Anterior cingulate cortex (tissue), 58 donors: ENCODE results near the gene DMBX1.

Source experiments
- DNase-seq, 58 donors: peaks; one replicate each; lab custom pipeline; 2025; lab: John Stamatoyannopoulos, UW

Gene DMBX1

DNA sequence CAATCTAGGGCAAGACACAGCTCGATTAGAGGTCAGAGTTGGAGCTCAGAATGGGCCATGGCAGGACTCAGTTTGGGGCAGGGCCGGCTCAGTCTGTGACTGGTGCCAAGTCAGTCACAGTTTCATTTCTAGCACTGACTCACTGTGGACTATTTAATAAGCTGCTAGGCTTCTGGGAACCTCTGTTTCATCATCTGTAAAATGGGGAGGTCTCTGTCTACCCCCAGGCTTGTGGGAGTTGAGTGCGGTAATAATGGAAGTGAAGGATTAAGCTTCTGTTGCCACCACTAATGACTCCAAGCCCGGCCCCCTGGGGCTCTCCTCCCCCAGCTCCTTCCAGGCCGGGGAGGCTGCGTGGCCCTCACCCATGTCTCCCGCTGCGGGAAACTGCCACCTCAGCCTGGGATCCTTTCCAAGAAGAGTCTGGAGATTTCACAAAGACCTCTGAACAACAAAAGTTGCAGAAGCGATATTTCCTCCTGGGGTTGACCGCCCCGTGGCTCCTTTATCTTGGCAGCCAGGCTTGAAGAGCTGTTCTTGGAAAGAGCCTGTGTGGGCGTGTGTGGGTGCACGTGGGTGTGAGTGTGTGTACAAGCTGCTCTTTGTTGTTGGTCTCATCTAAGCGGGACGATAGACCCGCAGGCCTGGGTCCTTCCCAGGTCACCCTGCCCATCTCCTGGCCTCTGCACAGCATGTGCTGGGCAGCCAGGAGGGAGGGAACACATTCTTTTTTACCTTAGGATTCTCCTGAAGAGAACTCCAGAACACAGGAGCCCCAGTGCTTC, 32.7 kb downstream of the DMBX1 start:
- peak in 12 of 58 donors; percentile 7 to 78 (median 20) for DNase-seq

DNA sequence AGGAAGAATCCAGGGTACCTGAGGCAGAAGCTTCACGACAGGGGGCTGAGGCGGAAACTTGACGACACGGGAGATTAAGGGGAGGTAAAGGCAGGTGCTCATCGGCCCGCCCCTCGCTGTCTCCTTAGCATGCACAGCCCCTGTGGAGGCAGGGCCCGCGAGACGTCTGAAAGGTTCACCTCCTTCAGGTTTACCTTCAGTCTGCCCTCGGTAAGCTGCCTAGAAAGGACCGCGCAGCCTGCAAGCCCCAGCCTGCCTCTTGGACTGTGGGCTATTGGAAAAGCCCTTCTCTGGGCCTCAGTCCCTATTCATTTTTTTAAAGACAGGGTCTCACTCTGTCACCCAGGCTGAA, 33.3 kb downstream of the DMBX1 start:
- no peak for DNase-seq

DNA sequence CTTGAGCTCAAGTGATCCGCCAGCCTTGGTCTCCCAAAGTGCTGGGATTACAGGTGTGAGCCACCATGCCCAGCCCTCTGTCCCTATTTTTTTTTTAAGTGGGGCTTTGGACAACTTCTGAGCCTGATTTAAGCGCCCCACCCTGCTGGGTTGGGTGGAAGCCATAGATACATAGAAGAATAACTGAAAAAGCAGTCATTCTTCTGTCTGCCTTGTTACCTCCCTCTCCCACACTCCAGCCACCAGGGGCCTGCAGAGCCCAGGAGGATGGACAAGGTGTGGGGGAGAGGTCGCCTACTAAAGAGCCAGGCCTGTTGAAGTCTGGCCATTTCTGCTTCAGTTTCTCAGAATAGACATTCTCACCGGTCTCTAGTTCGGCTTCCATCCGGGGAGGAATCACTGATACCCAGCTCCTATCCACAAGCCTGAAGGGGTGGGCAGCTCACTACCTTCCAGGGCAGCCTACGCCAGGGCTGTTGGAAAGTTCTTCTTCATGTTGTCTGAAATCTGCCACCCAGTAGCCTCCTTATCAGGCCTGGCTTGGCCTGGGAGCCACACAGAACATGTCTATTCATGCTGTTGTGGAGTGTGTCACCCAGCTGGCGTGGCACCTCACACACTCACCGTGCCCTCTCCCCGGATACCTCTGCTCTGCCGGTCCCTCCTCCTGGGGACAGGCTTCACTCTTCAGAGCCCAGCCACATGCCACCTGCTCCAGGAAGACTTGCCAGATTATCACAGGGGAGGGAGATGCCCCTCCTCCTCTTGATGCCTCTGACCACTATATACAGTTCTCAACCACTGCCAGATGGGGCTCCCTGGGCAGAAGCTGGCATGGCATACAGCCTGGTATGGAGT, 34.1 kb downstream of the DMBX1 start:
- DNase-seq: no peak

DNA sequence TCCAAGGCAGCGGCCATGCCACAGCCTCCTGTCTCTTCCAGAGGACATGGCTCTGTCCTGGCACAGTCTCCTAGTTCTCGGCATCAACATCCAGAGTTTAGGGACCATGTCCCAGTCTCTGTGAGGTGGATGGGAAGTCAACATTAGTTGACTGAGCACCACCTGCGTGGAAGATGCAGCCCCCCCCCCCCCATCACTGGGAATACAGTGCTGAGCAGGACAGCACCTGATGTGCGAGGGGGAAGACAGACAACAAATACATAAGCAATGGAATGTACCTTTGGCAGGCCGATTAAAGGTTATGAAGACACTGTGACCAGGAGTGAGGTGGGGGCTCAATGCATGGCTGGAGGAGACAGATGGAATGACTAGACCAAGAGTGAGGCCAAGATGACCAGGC, 35.2 kb downstream of the DMBX1 start:
- no peak for DNase-seq

DNA sequence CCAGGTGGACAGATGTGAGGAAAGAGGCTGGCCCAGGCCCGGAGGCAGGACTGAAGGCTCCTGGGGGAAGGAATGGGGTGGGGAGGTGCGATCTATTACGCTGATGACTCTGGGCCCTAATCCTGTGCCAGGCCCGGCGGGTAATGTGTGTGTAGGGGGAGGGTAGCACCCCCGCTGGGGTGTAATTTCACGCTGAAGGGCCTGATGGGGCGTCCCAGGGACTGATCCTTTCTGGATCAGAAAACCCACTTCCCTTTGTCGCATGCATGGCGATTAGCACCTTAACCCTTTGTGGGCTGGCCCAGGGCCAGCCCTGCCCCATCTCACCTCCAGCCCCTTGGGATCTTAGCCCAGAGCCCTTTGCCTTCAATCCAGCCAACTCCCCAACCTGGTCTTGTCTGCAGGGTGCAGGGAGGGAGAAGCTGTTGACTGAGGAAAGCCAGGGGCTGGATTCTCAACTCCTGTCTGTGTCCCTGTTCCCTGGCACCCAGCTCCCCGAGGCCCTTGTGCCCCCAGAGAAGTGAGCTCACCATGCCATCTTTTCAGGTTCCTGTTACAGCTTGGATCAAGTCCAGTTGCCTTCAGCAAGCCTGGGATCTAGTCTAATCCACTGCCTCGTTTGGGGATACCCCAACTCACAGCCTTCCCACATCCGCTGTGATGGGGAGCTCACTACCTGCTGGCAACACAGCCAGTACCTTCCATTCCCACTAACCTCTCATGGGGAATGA, 35.8 kb downstream of the DMBX1 start:
- no peak for DNase-seq

DNA sequence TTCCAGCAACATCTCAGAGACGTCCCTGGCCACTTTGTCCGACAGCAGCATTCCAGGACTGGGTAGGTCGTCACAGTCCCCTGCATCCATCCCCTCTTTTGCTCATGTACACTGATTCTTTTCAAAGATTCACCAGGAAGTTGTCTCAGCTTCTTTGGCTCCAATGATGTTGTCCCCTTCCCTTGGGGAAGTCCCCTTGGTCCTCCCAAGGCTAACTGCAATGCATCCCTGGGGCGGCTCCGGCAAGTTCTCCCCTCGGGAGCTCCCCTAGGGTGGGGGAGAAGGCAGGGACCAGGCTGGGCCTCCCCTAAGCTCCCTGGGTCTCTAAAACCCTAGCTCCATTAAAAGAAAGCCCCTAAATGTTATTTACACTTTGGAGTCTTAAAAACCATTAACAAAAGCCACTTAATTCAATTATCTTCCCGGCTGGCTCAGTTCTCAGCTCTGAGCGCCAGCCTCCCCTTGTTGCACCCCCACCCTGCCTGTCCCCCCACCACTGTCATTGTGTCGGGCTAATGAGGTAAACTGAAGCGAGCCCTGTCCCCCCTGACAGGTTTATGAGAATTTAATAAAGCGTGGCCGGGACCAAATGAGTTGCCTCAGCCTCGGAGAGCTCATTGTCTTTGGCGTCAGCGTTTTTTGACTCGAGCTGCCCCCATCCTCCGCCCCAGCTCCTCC, 36.5 kb downstream of the DMBX1 start:
- no peak for DNase-seq

DNA sequence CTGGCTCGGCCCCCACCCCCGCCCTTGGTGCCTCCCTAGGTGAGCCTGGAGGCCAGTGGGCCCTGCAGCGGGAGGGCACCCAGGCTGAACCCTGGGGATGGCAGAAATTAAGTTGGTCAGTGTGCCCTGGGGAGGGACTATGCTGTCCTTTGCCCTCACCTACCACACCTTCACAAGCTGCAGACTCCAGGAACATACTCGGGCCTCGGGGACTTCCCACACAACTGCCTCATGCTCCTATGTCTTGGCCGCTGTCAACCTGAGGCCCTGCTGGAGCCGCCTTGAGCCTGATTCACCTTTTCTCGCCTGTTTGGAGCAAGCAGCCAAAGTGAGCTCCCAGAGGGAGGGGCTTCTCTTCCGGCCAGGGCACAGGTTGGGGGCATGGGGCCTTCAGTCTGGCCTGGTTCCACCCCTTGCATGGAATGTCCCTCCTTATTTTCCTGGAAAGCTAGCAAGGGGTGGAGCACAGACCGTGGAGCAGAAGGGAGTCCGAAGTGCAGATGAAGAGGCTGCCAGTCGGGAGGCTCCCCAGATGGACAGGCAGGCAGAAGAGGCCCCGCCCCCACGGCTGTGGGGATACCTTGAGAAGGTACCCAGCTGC, 37.2 kb downstream of the DMBX1 start:
- DNase-seq: no peak

DNA sequence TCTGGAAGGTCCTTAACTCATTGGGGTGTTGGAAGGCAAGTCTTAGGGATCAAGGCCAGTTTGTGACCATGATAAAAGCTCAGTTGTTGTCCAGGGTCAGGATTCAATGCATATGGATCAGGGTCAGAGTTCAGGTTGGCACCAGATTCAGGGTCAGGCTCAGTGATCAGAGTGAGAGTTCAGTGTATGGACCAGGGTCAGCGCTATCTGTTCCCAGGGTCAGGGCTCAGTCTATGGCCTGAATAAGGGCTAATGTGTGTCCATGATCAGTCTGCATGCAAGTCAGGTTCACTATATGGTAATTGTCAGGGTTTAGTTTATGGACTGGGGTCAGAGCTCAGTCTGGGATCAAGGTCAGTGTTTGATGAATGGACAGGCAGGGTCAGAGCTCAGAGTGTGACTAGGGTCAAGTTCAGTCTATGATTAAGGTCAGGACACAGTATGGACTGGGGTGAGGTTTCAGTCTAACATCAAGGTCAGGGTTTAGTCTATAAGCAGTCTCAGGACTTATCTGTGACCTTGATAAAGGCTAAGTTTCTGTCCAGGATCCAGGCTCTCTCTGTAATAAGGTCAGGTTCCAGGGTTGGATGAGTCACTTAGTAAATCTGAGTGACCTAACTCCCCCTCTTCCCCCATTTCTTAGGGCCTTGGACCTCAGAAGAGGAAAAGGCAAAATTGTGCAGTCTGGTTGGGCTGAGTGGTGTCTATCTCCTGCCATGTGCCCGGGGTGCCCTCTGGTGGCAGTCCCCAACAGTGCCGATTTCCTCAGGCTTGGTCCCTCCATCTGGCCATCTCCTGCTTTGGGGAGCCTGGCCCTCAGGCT, 38.0 kb downstream of the DMBX1 start:
- peak in 53 of 58 donors; percentile 28 to 88 (median 68) for DNase-seq

DNA sequence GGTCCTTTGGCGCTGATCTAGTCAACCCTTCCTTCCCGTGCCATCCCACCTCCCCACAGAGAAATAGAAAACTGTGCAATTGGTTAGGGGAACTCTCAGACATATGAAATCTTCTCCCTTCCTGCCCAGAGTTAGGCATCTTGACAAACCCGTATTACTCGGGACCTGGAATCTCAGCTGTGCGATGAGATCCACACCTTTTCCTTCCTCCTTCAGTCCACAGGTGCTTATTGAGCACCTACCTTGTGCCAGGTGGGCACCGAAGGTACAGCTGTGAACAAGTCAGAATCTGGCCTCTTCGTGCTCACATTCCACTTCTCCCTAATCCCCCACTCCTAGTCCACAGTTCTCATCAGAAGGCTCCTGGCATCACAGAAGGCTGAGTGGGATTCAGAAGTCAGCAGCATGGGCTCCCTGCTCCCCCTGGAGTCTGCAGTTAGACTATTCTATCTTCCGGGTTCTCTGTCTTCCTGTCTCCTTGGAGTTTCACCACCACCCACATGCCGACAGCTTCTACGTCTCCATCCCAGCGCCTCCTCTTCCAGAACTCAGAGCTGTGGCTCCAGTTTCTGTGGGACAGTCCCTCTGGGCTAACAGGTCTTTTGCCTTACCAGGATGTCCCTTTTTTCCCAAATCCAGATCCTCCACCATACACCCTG, 38.8 kb downstream of the DMBX1 start:
- DNase-seq: peak in 26 of 58 donors; percentile 11 to 74 (median 32)

DNA sequence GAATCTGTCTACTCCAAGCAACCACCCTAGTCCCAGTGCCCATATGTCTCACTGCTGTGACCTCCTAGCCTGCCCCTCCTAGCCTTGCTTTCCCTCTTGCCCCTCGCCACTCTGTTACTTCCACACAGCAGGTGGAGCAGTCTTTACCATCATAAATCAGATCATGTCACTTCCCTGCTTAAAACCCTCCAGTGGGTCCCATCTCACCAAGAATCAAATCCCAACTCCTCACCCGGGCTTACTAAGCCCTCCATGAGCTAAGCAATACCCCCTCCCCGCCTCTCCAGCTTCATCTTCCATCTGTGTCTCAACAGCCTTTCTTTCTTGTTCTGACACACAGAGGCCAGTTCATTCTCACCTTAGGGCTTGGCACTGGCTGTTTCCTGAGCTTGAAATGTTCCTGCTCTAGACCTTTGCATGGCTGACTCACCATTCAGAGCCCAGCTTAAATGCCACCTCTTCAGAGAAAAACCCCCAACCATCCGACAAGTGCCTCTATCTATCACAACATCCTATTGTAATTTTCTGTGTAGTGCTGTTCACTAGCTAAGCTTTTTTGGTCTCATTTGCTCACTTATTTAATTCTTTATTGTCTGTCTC, 39.5 kb downstream of the DMBX1 start:
- DNase-seq: peak in 1 of 58 donors; percentile 30

DNA sequence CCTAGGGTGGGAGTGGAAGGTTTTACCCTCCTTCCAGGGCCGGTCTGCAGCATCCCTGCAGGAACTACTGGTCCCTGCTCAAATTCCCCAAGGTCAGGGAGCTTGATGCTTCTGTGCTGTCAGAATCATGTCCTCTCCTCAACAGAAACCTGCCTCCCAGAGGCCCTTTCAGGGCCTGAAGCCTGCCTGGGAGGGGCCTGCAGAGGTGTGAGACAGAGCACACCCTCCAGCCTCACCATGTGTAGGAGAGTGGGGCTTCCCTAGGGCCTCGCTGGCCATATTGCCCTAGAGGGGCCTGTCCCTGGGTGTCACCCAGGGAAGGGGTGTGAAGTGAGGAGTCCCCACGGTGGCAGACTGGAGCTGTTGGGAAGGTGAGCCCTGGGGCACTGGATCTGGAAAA, 40.7 kb downstream of the DMBX1 start:
- no peak for DNase-seq

DNA sequence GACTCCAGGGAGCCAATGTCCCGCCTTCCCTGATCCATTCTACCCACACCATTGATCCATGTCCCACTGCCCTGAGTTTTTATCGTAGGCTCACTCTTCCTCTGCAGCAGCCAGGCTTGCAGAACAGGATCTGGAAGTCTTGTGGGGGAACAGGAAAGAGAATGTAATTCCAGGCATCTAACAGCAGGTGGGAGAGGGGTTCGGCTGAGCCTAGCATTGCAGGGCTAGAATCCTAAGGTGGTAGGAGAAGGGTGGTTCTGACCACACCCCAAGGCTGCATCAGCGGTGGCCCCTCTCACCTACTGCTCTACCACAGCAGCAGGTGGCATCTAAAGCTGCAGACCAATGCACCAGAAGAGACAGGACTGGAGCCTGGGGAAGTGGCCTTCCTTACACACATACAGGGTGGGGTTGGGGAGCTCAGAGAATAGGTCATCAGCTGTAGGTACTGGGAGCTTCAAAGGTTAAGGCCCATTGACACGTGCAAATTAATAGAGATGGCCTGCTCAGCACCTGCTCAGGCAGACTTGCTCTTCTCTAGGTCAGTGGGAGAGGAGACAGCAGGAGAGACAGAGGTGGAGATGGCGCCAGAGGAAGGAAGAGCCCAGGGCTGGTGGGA, 41.3 kb downstream of the DMBX1 start:
- no peak for DNase-seq

DNA sequence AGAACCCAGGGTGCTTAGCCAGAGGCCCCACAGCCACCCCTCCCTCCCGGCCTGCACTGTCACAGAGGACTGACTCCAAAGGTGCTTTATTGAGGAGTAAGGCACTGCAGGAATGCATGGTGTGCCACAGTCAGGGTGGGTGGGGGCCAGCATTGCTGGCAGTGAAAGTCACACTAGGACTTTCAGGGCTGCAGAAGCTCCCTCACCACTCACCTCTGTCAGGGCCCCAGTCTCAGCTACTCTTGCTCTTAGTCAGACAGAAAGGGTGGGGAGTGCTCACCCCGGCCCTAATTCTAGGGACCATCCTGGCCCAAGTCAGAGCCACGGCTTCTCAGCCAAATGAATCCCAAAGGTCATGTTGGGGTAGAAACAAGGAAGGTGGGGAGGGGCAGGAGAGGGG, 42.5 kb downstream of the DMBX1 start:
- DNase-seq: no peak

DNA sequence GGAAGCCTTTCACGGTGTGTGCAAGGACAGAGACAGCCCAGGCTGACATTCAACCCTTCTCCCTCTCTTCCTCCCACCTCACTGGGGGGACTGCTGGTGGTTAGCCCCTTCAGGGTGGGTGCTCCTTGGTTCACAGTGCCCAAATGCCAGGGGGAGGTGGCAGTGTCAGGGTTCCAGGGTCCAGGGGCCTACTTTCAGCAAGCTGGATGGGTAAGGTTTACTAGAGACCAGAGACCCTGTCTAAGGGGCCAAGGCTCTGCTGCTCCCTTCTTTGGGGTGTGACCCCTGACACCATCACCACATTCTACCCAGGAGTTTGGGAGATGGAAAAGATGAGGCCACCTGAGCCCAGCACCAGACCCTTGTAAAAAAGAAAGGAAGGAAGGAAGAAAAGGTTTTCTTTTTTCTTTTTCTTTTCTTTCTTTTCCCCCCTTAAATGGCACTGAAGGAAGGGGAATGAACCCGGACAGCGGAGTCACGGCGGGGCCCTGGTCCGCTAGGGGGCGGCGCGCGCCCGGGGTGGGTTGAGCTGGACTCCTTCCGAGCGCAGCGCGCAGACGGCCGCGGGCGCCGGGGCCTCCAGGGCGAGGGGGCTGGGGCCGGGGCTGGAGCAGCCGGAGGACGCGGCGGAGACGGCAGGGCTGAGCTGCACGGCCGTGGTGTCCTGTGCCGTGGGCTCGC, 43.0 kb downstream of the DMBX1 start:
- DNase-seq: peak in 44 of 58 donors; percentile 14 to 72 (median 40)

DNA sequence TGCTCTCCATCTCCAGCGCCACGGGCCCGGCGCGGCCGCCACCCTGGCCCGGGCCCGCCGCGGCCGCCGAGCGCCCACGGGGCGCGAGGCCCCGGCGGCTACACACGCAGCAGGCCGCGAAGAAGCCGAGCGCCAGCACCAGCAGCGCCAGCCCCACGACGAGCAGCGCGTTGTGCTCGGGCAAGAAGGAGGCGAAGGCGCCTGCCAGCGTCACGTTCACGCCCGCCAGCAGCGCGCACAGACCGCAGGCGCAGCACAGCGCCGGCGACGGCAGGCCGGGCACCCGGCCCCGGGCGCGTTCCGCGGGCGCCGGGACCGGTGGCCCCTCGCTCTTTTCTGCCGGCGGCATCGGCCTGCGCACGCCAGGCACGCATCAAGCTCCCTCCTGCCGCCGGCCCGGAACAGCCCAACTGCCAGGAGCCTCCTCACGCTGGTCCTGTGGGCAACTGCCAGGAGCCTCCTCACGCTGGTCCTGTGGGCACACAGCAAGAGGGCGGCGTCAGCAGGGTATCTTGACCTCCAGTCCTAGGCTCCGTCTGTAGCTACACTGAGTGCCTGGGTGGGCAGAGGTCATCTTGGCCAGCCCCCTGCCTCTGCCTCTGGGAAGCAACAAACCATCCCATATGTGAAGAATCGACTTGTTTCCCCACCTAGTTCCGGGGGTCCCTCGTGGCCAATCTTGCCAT, 43.7 kb downstream of the DMBX1 start:
- peak in 39 of 58 donors; percentile 16 to 74 (median 43) for DNase-seq

DNA sequence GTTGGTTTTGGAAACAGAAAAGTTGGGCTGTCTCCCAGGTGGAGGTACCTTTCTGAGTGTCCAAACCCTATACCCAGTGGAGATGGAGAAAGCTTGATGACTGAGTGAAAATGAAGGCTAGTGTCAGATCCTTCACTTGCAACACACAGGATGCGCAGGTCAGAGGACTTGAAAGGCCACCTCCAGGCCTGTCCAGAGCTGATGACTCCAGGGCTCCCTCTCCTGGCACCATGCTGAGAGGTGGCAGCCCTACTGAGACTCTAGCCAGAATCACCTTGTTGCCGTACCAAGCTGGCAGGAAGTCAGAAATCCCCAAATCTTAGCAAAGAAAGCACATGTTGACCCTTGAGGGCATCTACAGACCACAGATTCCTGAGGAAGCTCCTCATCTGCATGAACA, 45.4 kb downstream of the DMBX1 start:
- DNase-seq: no peak

DNA sequence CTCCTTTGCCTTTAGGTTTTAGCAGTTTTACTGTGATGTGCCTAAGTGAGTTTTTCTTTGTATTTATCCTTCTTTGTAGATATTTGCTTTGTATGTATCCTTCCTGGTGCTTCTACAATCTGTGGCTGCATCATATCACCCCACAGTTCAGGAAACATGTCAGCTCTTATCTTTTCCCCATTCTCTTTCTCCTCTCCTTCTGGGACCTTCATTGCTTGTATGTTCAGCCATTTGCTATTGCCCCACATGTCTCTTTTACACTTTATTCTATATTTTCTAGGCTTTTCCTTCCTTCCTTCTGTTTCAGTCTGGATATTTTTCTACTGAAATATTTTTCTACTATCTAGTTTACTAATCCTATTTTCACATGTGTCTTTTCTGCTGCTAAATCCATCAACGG, 46.9 kb downstream of the DMBX1 start:
- DNase-seq: no peak
